Measurements from ENCODE around the gene FAM162A.

- no peak for TF ChIP-seq EZH2 (IDR thresholded peaks at IDR 0.05)
- TF ChIP-seq POLR2AphosphoS5 (IDR thresholded peaks at IDR 0.05; ENCODE audit: borderline replicate concordance, low read depth, low read length) = no peak
Observed at GRCh38 chr3:122389197-122389596, 5.2 kb downstream of the FAM162A start.
